K562 (cell line): ENCODE data around the gene BAZ2A. TPM values are rescaled to one million over a fixed set of nuclear protein-coding genes. Genes with fewer than 3 reads are reported as not detected.

Experiments used
- ATAC-seq: fragments of 200-7000 bp; cut with Tn5 transposase; 3 replicates; pipeline ENCODE4 v1.9.1; 2020; ENCODE audit warnings: moderate library complexity
- BruUV-seq: library from RNA; stranded (reverse); fragments of 400-500 nt; replicated peaks from 2 replicates; lab custom pipeline; 2021; lab: Mats Ljungman, UMichigan
- CTCF ChIA-PET: fragments of 300-600 bp; formaldehyde crosslinking; extraction: SDS; loops from one replicate; lab custom pipeline; 2021; ENCODE audit warnings: low intra/inter-chr PET ratio; lab: Yijun Ruan, JAX
- POLR2A ChIA-PET: fragments of 300-600, 350-650 bp; sonication (Branson Sonifier 250); formaldehyde crosslinking; extraction: SDS; loops from one replicate; lab custom pipeline; 2021; ENCODE audit warnings: antibody characterized with exemption, inconsistent platforms; lab: Yijun Ruan, JAX
- DNase-seq, 4 experiments: peaks; one replicate each; pipeline versions ENCODE4 v3.0.0 to v3.0.0-alpha.2; 2011 to 2018; ENCODE audit warnings: low spot score in 3 of 4, mixed read lengths in 3 of 4; ENCODE audit errors: extremely low read depth in 1 of 4
- FAIRE-seq: peaks from 2 replicates; lab custom pipeline; 2011; peaks lifted over from hg19 to GRCh38; lab: Jason Lieb, UNC
- H2AFZ ChIP-seq: 2 replicates; pipeline ENCODE4 v1.6.0; 2011; ENCODE audit warnings: low read depth, low read length, control low read depth, inconsistent platforms
- H3K27ac ChIP-seq: fragments of 200-600 bp; 3 replicates; pipeline ENCODE4 v1.8.0; 2011; ENCODE audit warnings: low read depth, mild to moderate bottlenecking, control low read depth, inconsistent platforms, low read length, moderate library complexity, mixed read lengths; ENCODE audit errors: extremely low read depth
- H3K27me3 ChIP-seq, 2 experiments: fragments of 300-600 bp in 1 of 2; 2 replicates in 1 of 2; 3 replicates in 1 of 2; pipeline versions ENCODE4 v1.6.0 to v1.8.0; 2011; ENCODE audit warnings: inconsistent platforms in 2 of 2, low read length in 2 of 2, mild to moderate bottlenecking in 1 of 2, mixed read lengths in 1 of 2, moderate library complexity in 1 of 2; ENCODE audit not compliant: control insufficient read depth in 2 of 2, insufficient read depth in 2 of 2
- H3K36me3 ChIP-seq: fragments of 300-600 bp; 3 replicates; pipeline ENCODE4 v1.8.0; 2011; ENCODE audit warnings: mild to moderate bottlenecking, low read length, inconsistent platforms; ENCODE audit not compliant: control insufficient read depth, insufficient read depth
- H3K4me1 ChIP-seq, 2 experiments: fragments of 200-600 bp in 1 of 2; replicated peaks in 1 of 2; 2 replicates in 1 of 2; 3 replicates in 1 of 2; pipeline versions ENCODE4 v1.5.1 to v1.8.0; 2011; ENCODE audit warnings: inconsistent platforms in 2 of 2, low read length in 2 of 2, mild to moderate bottlenecking in 1 of 2, mixed read lengths in 1 of 2, moderate library complexity in 1 of 2; ENCODE audit not compliant: control insufficient read depth in 2 of 2, insufficient read depth in 2 of 2
- H3K4me2 ChIP-seq: 2 replicates; pipeline ENCODE4 v1.6.1; 2011; ENCODE audit warnings: low read length, control low read depth, inconsistent platforms, mixed read lengths; ENCODE audit not compliant: insufficient read depth
- H3K4me3 ChIP-seq: fragments of 200-600 bp; sonication (generic), shearing (Covaris generic); 2 replicates; pipeline ENCODE4 v1.5.1; 2016; ENCODE audit warnings: control low read depth, inconsistent platforms
- H3K79me2 ChIP-seq: fragments of 200-600 bp; 3 replicates; pipeline ENCODE4 v1.8.0; 2011; ENCODE audit warnings: low read length, inconsistent platforms; ENCODE audit not compliant: control insufficient read depth, insufficient read depth
- H3K9ac ChIP-seq, 2 experiments: 2 replicates each; pipeline versions ENCODE4 v1.6.0 to v1.6.1; 2011; ENCODE audit warnings: low read depth in 2 of 2, low read length in 2 of 2, control low read depth in 1 of 2, inconsistent platforms in 1 of 2, mild to moderate bottlenecking in 1 of 2, mixed read lengths in 1 of 2; ENCODE audit not compliant: insufficient read depth in 1 of 2
- H3K9me1 ChIP-seq: one replicate; pipeline ENCODE4 v1.6.0; 2011; ENCODE audit warnings: inconsistent platforms, mild to moderate bottlenecking, low read length, moderate library complexity; ENCODE audit not compliant: control insufficient read depth, insufficient read depth
- H3K9me3 ChIP-seq: replicated peaks from 2 replicates; pipeline ENCODE4 v1.5.1; 2011; ENCODE audit warnings: low read depth, low read length, inconsistent platforms; ENCODE audit not compliant: control insufficient read depth, insufficient read depth
- H4K20me1 ChIP-seq: replicated peaks from 2 replicates; pipeline ENCODE4 v1.6.1; 2011; ENCODE audit warnings: low read length, inconsistent platforms, mixed read lengths; ENCODE audit not compliant: control insufficient read depth, insufficient read depth
- CBX8 ChIP-seq: fragments of 200-600 bp; sonication (generic); IDR thresholded peaks from 2 replicates; pipeline ENCODE4 v1.6.1; 2012; ENCODE audit warnings: borderline replicate concordance, mixed run types, low read depth, mild to moderate bottlenecking, moderate library complexity, mixed read lengths, low read length, control low read depth, inconsistent platforms; ENCODE audit not compliant: poor library complexity, severe bottlenecking; ENCODE audit errors: extremely low read depth
- LEF1 ChIP-seq: fragments of 450-650 bp; IDR thresholded peaks from 2 replicates; pipeline ENCODE4 v1.6.1; 2016; ENCODE audit warnings: mild to moderate bottlenecking
- TFAP4 ChIP-seq: sonication (generic); formaldehyde crosslinking; IDR thresholded peaks from 2 replicates; pipeline ENCODE4 v1.8.0; 2022; ENCODE audit warnings: missing genetic modification reagents, mild to moderate bottlenecking, moderate library complexity, borderline replicate concordance
- ZNF57 ChIP-seq: fragments of 450-650 bp; formaldehyde crosslinking; IDR thresholded peaks from 2 replicates; pipeline ENCODE4 v1.4.0; 2020; ENCODE audit warnings: mild to moderate bottlenecking, moderate library complexity
- WGBS: fragments of 100-300 bp; shearing (Covaris generic); methylation state at CpG from one replicate; pipeline ENCODE4 v1.1.6; 2016; ENCODE audit warnings: low coverage, mixed read lengths; ENCODE audit not compliant: insufficient coverage; ENCODE audit errors: missing lambda C conversion rate; 5-methylcytosine and 5-hydroxymethylcytosine counted together
- in situ Hi-C: fragments of 300-500 bp; cut with MboI; formaldehyde crosslinking; loops from 4 replicates; pipeline ENCODE4 v1.15.0; 2018; ENCODE audit warnings: inconsistent platforms, mixed read lengths
- intact Hi-C: fragments of 100-400 bp; cut with micrococcal nuclease; formaldehyde crosslinking; loops from 2 replicates; pipeline ENCODE4 v1.14.2; 2022
- polyA plus RNA-seq, 8 experiments: library from polyadenylated mRNA; depleted of rRNA in 4 of 8; stranded (reverse) in 5 of 8; unstranded in 3 of 8; fragments of >200 nt; fragmentation: Nextera tagmentation in 2 of 8; fragmentation: Illumina TruSeq in 1 of 8; extraction: Ambion mirVana in 2 of 8; extraction: Trizol in 1 of 8; gene quantifications; 2 replicates each; pipeline versions ENCODE4 v1.2.1 to v1.2.3, GENCODE V29; 2011 to 2014; ENCODE audit warnings: inconsistent platforms in 1 of 8, missing spikeins in 1 of 8
- total RNA-seq, 7 experiments: library from RNA; depleted of rRNA in 6 of 7; stranded (reverse); fragments of >200 nt in 6 of 7; fragmentation: Illumina TruSeq in 2 of 7; extraction: Trizol in 2 of 7; gene quantifications; 2 replicates each; pipeline versions ENCODE4 v1.2.1 to v1.2.3, GENCODE V29; 2011 to 2021; ENCODE audit warnings: low replicate concordance in 1 of 7

Gene BAZ2A
- total and polyA plus RNA-seq, 9 of the 15 experiments (the other 6 are each of a cell fraction or from before 2014, with no cell fraction given): 4.5 to 86.4 (median 26.2) TPM

GRCh38 chr12:56565510-56566101 is 64.5 kb downstream of the BAZ2A start (continued):
- TF ChIP-seq TFAP4 (CRISPR knock-in tag): peak; percentile 97
- TF ChIP-seq LEF1: peak; percentile 40; the same call in 1 of the 2 replicates

- no peaks in the 10 kb centered on the region for H3K9me1 ChIP-seq
- H3K9ac ChIP-seq: no peak overlapping the region
- no peak overlapping the region for H3K4me3 ChIP-seq
- no peaks in the 10 kb centered on the region for H3K79me2 ChIP-seq
- no peak overlapping the region for H3K4me2 ChIP-seq
- no peaks in the 10 kb centered on the region for H3K9me3 ChIP-seq
- ATAC-seq: no peak
- H3K36me3 ChIP-seq: no peaks in the 10 kb centered on the region
- H4K20me1 ChIP-seq: no peaks in the 10 kb centered on the region
- ChIA-PET POLR2A (interaction anchor here (0.6 kb wide), 1 partner anchor 20 kb away, joined by 3 read pairs; no protein-coding TSS in a partner anchor), CTCF (no interaction called here)
- no peak overlapping the region for H2AFZ ChIP-seq
- H3K27me3 ChIP-seq: peaks cover 17 to 22% of the 10 kb centered on the region in 2 experiments
- BruUV-seq: no TSS peak
- FAIRE-seq: no peak
- WGBS: 17% methylated on average over 5 of the region's 5 CpGs
- H3K4me1 ChIP-seq: no peaks in the 10 kb centered on the region
- in situ Hi-C loops (no loop called here), intact Hi-C loops (no loop called here)
- TF ChIP-seq ZNF57 (CRISPR knock-in tag) (no peak), CBX8 (peak; percentile 56)
- no peak for DNase-seq
- no peak overlapping the region for H3K27ac ChIP-seq
Observed at GRCh38 chr12:56551070-56551469, 79.1 kb downstream of the BAZ2A start.
